Neural progenitor cell (in vitro differentiated cells): ENCODE results near the gene TIAM2.

Experiments used
- EZH2 ChIP-seq: fragments of 200-600 bp; sonication (generic); IDR thresholded peaks from 2 replicates; pipeline ENCODE4 v1.6.1; 2017; ENCODE audit warnings: antibody characterized with exemption, mild to moderate bottlenecking, moderate library complexity
- EZH2phosphoT487 ChIP-seq: fragments of 200-600 bp; sonication (generic); IDR thresholded peaks from 2 replicates; pipeline ENCODE4 v1.6.1; 2017; ENCODE audit warnings: antibody characterized with exemption
- TF ChIP-seq, protein P1 (sequence below): fragments of 200-600 bp; sonication (generic); IDR thresholded peaks from 2 replicates; pipeline ENCODE4 v1.5.1; 2017; ENCODE audit warnings: antibody characterized with exemption, mild to moderate bottlenecking

DNA sequence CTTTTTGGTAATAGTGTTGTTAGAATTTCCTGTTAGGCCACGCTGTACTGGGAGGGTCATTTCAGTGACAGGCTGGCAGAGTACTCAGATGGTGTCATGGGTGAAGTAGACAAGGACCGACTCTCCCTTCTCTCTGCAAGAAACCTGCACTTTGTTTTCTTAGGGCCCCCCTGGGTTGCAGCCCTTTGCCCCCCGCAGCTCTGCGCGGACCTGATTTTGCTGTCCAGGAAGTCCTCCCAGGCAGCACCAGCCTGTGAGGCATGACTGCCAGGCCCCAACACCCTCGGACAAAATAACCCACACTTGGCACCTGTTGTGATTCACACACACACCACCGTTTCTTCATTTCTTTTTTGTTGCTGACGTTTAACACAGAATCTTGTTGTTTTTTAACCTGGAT is 246.9 kb downstream of the TIAM2 start:
- TF ChIP-seq, protein P1, sequence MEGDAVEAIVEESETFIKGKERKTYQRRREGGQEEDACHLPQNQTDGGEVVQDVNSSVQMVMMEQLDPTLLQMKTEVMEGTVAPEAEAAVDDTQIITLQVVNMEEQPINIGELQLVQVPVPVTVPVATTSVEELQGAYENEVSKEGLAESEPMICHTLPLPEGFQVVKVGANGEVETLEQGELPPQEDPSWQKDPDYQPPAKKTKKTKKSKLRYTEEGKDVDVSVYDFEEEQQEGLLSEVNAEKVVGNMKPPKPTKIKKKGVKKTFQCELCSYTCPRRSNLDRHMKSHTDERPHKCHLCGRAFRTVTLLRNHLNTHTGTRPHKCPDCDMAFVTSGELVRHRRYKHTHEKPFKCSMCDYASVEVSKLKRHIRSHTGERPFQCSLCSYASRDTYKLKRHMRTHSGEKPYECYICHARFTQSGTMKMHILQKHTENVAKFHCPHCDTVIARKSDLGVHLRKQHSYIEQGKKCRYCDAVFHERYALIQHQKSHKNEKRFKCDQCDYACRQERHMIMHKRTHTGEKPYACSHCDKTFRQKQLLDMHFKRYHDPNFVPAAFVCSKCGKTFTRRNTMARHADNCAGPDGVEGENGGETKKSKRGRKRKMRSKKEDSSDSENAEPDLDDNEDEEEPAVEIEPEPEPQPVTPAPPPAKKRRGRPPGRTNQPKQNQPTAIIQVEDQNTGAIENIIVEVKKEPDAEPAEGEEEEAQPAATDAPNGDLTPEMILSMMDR: no peak
- no peak for TF ChIP-seq EZH2
- TF ChIP-seq EZH2phosphoT487: no peak
